Peyer's patch (tissue), 4 donors: ENCODE results near the gene DEK. TPM values are rescaled to one million over a fixed set of nuclear protein-coding genes. Genes with fewer than 3 reads are reported as not detected.

Source experiments
- DNase-seq, 3 donors: peaks; one replicate each; pipeline ENCODE4 v3.0.0-alpha.2; 2017 to 2019
- H3K27ac ChIP-seq, 4 donors: fragments of 200-600 bp; sonication (generic); one replicate each; pipeline ENCODE4 v1.5.1; 2016 to 2019
- H3K27me3 ChIP-seq, 2 donors: fragments of 200-600 bp; sonication (generic); one replicate each; pipeline ENCODE4 v1.5.1; 2019
- H3K36me3 ChIP-seq, 3 donors: fragments of 200-600 bp; sonication (generic); one replicate each; pipeline ENCODE4 v1.5.1; 2016 to 2019
- H3K4me1 ChIP-seq, 4 donors: fragments of 200-600 bp; sonication (generic); one replicate each; pipeline ENCODE4 v1.5.1; 2016 to 2019
- H3K4me3 ChIP-seq, 4 donors: fragments of 200-600 bp; sonication (generic); 1 replicate in 3 of 4; 2 replicates in 1 of 4; pipeline ENCODE4 v1.5.1; 2016 to 2019; ENCODE audit warnings: mild to moderate bottlenecking in 1 of 4
- H3K9me3 ChIP-seq, 4 donors: fragments of 200-600 bp; sonication (generic); one replicate each; pipeline ENCODE4 v1.5.1; 2016 to 2019; ENCODE audit warnings: mild to moderate bottlenecking in 1 of 4
- POLR2A ChIP-seq, 2 donors: fragments of 450-650 bp; IDR thresholded peaks; one replicate each; pipeline ENCODE4 v1.5.1; 2017; ENCODE audit warnings: antibody characterized with exemption in 2 of 2, mild to moderate bottlenecking in 2 of 2, moderate library complexity in 2 of 2
- total RNA-seq, 4 donors: library from RNA; depleted of rRNA; stranded (reverse); fragments of >200 nt; gene quantifications; one replicate each; pipeline ENCODE4 v1.1.0, GENCODE V29; 2016
- TF ChIP-seq, protein P1 (sequence below), 6 experiments: fragments of 450-650 bp in 4 of 6; fragments of 200-600 bp in 2 of 6; sonication (generic) in 1 of 6; IDR thresholded peaks; one replicate each; pipeline ENCODE4 v1.5.1; 2017 to 2019; ENCODE audit warnings: antibody characterized with exemption in 6 of 6, mild to moderate bottlenecking in 3 of 6, moderate library complexity in 1 of 6

DEK gene
- total RNA-seq, 4 donors from 2014 or later, result 93.1 to 140 (median 127) TPM

DNA sequence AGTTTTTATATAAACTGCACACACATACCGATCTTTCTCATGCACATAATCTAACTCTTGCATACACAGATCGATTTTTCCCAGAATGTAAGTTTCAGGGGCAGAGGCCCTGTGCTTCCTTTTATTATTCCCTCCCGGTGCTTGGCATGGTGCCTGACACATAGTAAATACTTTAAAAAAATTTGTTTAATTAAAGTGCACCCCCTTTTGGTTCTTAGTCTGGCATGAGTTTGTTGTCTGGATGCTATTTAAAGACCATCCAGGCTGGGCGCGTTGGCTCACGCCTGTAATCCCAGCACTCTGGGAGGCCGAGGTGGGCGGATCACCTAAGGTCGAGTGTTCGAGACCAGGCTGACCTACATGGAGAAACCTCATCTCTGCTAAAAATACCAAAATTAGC lies 5.4 kb upstream of the DEK start:
- no peaks in the 10 kb centered on the region for H3K27me3 ChIP-seq
- TF ChIP-seq, protein P1, sequence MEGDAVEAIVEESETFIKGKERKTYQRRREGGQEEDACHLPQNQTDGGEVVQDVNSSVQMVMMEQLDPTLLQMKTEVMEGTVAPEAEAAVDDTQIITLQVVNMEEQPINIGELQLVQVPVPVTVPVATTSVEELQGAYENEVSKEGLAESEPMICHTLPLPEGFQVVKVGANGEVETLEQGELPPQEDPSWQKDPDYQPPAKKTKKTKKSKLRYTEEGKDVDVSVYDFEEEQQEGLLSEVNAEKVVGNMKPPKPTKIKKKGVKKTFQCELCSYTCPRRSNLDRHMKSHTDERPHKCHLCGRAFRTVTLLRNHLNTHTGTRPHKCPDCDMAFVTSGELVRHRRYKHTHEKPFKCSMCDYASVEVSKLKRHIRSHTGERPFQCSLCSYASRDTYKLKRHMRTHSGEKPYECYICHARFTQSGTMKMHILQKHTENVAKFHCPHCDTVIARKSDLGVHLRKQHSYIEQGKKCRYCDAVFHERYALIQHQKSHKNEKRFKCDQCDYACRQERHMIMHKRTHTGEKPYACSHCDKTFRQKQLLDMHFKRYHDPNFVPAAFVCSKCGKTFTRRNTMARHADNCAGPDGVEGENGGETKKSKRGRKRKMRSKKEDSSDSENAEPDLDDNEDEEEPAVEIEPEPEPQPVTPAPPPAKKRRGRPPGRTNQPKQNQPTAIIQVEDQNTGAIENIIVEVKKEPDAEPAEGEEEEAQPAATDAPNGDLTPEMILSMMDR (IDR thresholded peaks at IDR 0.05), result no peak
- no peak for TF ChIP-seq POLR2A (IDR thresholded peaks at IDR 0.05)

DNA sequence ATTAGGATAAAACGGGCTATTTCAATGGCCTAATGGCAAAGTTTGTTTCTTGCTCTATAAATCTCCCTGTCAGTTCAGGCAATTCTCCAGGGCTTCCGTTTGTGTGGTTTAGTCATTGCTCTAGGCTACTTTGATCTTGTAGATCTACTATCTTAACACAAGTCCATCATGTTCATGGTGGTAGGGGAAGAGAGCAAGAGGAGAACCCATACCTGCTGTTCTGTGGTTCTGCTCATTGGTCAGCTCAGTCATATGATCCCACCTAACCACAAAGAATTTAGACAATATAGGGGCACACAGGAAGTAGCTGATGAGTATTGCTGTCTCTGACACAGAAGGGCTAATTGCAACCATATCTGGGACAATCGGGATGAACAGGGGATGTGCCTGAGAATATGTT lies 4.9 kb upstream of the DEK start:
- no peak overlapping the region for H3K27ac ChIP-seq
- no peaks in the 10 kb centered on the region for H3K27me3 ChIP-seq
- no peak for DNase-seq
- H3K36me3 ChIP-seq, result no peaks in the 10 kb centered on the region
- no peak for TF ChIP-seq POLR2A (IDR thresholded peaks at IDR 0.05)
- TF ChIP-seq, protein P1 (IDR thresholded peaks at IDR 0.05), result no peak
- H3K9me3 ChIP-seq, result no peaks in the 10 kb centered on the region
- no peak overlapping the region for H3K4me3 ChIP-seq
- H3K4me1 ChIP-seq, result peaks cover 0 to 4% (median 2%) of the 10 kb centered on the region in 4 donors

More for the DNA sequence above, 5.4 kb upstream of the DEK start:
- Histone ChIP-seq H3K27ac (no peak overlapping the region), H3K4me1 (peaks cover 0 to 4% (median 2%) of the 10 kb centered on the region in 4 donors), H3K9me3 (no peaks in the 10 kb centered on the region), H3K4me3 (no peak overlapping the region), H3K36me3 (no peaks in the 10 kb centered on the region)
- DNase-seq, result no peak

DNA sequence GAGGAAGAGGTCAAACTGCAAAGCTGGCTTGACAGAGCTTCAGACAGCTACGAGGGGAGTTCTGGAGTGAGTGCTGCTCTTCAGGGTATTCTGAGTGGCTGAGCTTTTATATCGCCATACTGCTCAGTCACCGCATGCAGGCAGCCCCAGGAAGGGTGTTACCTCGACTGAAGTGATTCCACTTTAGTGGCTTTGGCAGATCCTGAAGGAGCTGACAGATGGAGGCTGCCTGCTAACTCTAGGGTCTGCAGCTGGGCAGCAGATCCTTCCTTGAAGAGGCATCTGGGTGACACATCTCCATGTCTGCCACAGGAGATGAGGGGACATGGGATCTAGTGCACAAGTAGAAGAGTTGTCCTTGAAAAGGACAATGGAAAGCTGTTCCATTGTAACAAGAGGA lies 3.7 kb upstream of the DEK start:
- H3K4me3 ChIP-seq, result no peak overlapping the region
- H3K27me3 ChIP-seq, result no peaks in the 10 kb centered on the region
- H3K4me1 ChIP-seq, result peaks cover 0 to 4% (median 2%) of the 10 kb centered on the region in 4 donors
- no peaks in the 10 kb centered on the region for H3K9me3 ChIP-seq
- H3K36me3 ChIP-seq, result no peaks in the 10 kb centered on the region
- DNase-seq, result no peak
- H3K27ac ChIP-seq, result no peak overlapping the region
- TF ChIP-seq POLR2A (IDR thresholded peaks at IDR 0.05), result no peak
- TF ChIP-seq, protein P1 (IDR thresholded peaks at IDR 0.05), result no peak

DNA sequence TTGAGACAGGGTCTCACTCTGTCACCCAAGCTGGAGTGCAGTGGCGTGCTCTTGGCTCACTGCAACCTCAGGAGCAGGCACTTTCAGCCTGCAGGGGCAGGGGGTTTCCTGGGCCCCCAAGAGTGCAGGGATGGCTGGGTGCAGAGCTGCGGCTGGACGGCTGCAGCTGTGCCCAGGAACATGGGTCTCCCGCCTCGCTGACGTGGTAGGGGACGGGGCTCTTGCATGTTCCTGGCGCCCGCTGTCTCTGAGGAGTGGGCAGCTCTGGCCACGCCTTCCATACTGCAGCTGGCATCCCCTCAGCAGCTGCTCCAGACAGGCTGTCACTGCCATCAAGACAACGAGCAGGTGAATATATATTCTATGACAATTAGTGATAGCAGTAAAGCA lies 2.2 kb upstream of the DEK start:
- TF ChIP-seq, protein P1 (IDR thresholded peaks at IDR 0.05), result no peak
- no peak for TF ChIP-seq POLR2A (IDR thresholded peaks at IDR 0.05)
- no peak overlapping the region for H3K27ac ChIP-seq
- H3K36me3 ChIP-seq, result no peaks in the 10 kb centered on the region
- H3K4me1 ChIP-seq, result peaks cover 0 to 16% (median 4%) of the 10 kb centered on the region in 4 donors
- no peak overlapping the region for H3K4me3 ChIP-seq
- no peaks in the 10 kb centered on the region for H3K27me3 ChIP-seq
- no peaks in the 10 kb centered on the region for H3K9me3 ChIP-seq
- DNase-seq, result no peak

DNA sequence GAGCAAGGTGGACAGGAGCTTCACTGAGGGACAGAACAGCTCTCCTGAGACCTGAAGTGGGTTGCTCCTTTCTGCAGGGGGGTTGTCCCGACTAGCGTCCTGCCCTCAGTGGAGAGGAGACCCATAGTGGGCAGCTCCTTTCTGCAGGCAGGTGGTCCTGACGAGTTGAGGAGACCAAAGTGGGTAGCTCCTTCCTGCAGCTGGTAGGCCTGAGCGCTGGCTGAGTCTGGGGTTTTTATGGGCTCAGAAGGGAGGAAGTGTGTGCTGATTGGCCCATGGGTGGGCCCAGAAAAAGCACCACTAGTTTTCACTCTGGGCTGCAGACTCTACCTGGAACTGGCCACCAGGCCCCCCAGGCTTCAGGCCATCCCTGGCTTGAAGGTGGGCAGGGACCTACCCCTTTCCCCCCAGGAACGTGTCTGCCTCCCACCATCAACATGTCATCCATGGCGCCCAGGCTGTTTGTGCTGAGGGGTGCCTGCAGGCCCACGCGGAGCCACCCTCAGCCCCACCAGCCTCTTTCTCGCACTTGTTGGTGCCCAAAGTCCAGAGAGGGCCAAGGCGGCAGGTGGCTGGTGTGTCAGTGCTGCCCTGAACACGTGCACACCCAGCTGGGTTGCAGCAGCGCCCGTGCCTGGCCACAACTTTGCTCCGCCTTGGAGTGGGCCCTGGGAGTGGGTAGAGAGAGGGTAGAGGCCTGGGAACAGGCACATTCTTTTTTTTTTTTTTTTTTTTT lies 1.6 kb upstream of the DEK start:
- Histone ChIP-seq H3K4me1 (peaks cover 0 to 22% (median 6%) of the 10 kb centered on the region in 4 donors), H3K9me3 (no peaks in the 10 kb centered on the region), H3K27me3 (no peaks in the 10 kb centered on the region), H3K27ac (no peak overlapping the region), H3K36me3 (no peaks in the 10 kb centered on the region), H3K4me3 (no peak overlapping the region)
- no peak for DNase-seq
- TF ChIP-seq, protein P1 (IDR thresholded peaks at IDR 0.05), result no peak
- no peak for TF ChIP-seq POLR2A (IDR thresholded peaks at IDR 0.05)
